NCI-H1694 (cell line): ENCODE data around the gene HIGD1B.
"Not testable (repeated sequence)": the region's sequence is repeated elsewhere in the genome, so short reads cannot be mapped to it uniquely, and the experiment has no call there.

ENCODE experiments used
- DNase-seq: peaks from one replicate; lab custom pipeline; 2025; lab: John Stamatoyannopoulos, UW

HIGD1B gene

GRCh38 chr17:44847586-44847985, at the start of gene HIGD1B:
HIGD1B (plus strand) TSS chr17:44847883; CDS start chr17:44848153, 270 bp downstream.
- no peak for DNase-seq

GRCh38 chr17:44798356-44798755, 49.3 kb upstream of the HIGD1B start:
- no peak for DNase-seq

GRCh38 chr17:44801880-44802279, 45.8 kb upstream of the HIGD1B start:
- DNase-seq = no peak

- DNase-seq = peak; percentile 54
Observed at GRCh38 chr17:44804302-44805089, 43.2 kb upstream of the HIGD1B start.

- DNase-seq = no peak
Observed at GRCh38 chr17:44807093-44807816, 40.4 kb upstream of the HIGD1B start.

- peak; percentile 90 for DNase-seq
Observed at GRCh38 chr17:44807817-44808155, 39.9 kb upstream of the HIGD1B start.

GRCh38 chr17:44808156-44808555, 39.5 kb upstream of the HIGD1B start:
- no peak for DNase-seq

- not testable (repeated sequence) for DNase-seq
Observed at GRCh38 chr17:44808656-44809388, 38.9 kb upstream of the HIGD1B start.

- no peak for DNase-seq
Observed at GRCh38 chr17:44812263-44812662, 35.4 kb upstream of the HIGD1B start.

GRCh38 chr17:44818508-44818907, 29.2 kb upstream of the HIGD1B start:
- not testable (repeated sequence) for DNase-seq

- DNase-seq = peak; percentile 75
Observed at GRCh38 chr17:44820631-44821212, 27.0 kb upstream of the HIGD1B start.

- not testable (repeated sequence) for DNase-seq
Observed at GRCh38 chr17:44825236-44825635, 22.4 kb upstream of the HIGD1B start.

- DNase-seq = no peak
Observed at GRCh38 chr17:44826123-44826790, 21.4 kb upstream of the HIGD1B start.

GRCh38 chr17:44827863-44828262, 19.8 kb upstream of the HIGD1B start:
- DNase-seq = no peak

GRCh38 chr17:44828919-44829522, 18.7 kb upstream of the HIGD1B start:
- no peak for DNase-seq

GRCh38 chr17:44829523-44830358, 17.9 kb upstream of the HIGD1B start, which contains the start of gene GJC1:
GJC1 (minus strand) TSS chr17:44830287; CDS start chr17:44805817, 24,470 bp downstream.
- no peak for DNase-seq

GRCh38 chr17:44830359-44831288, 17.1 kb upstream of the HIGD1B start:
- no peak for DNase-seq

- no peak for DNase-seq
Observed at GRCh38 chr17:44831371-44831770, 16.3 kb upstream of the HIGD1B start.

GRCh38 chr17:44832805-44833204, 14.9 kb upstream of the HIGD1B start:
- no peak for DNase-seq
